Activated T-cell treated with anti-CD3 and anti-CD28 coated beads for 48 hours (primary cell): Measurements from ENCODE around the gene ZNF575.

Experiments
- DNase-seq: peaks from one replicate; pipeline ENCODE4 v3.0.0-alpha.2; 2020; ENCODE audit warnings: low read depth

The ZNF575 gene

GRCh38 chr19:43532962-43533545, at the start of gene ZNF575:
Gene ZNF575 (plus strand): TSS chr19:43533188. CDS start chr19:43534423, 1,235 bp downstream.
- peak; percentile 87 for DNase-seq

- no peak for DNase-seq
These were observed 49.7 kb upstream of the ZNF575 start for GRCh38 chr19:43483281-43483680.

- DNase-seq: no peak
These were observed 47.0 kb upstream of the ZNF575 start for GRCh38 chr19:43485951-43486350.

GRCh38 chr19:43486412-43486811, 46.6 kb upstream of the ZNF575 start:
- no peak for DNase-seq

- no peak for DNase-seq
These were observed 44.8 kb upstream of the ZNF575 start for GRCh38 chr19:43488179-43488578.

GRCh38 chr19:43489310-43489709, 43.7 kb upstream of the ZNF575 start:
- no peak for DNase-seq

- no peak for DNase-seq
These were observed 42.9 kb upstream of the ZNF575 start for GRCh38 chr19:43489979-43490599.

- no peak for DNase-seq
These were observed 42.2 kb upstream of the ZNF575 start for GRCh38 chr19:43490759-43491158.

- no peak for DNase-seq
These were observed 37.9 kb upstream of the ZNF575 start for GRCh38 chr19:43495082-43495481.

- DNase-seq: no peak
These were observed 36.0 kb upstream of the ZNF575 start for GRCh38 chr19:43496960-43497359.

- DNase-seq: no peak
These were observed 34.6 kb upstream of the ZNF575 start for GRCh38 chr19:43498233-43498842.

GRCh38 chr19:43499042-43499441, 33.9 kb upstream of the ZNF575 start:
- no peak for DNase-seq

GRCh38 chr19:43501661-43502418, 31.1 kb upstream of the ZNF575 start:
- no peak for DNase-seq

GRCh38 chr19:43502419-43502976, 30.5 kb upstream of the ZNF575 start:
- no peak for DNase-seq

- DNase-seq: peak; percentile 99
These were observed 29.2 kb upstream of the ZNF575 start for GRCh38 chr19:43503501-43504425.

- DNase-seq: no peak
These were observed 28.4 kb upstream of the ZNF575 start, which contains the start of gene PHLDB3 for GRCh38 chr19:43504426-43505185. Gene PHLDB3 (minus strand): TSS chr19:43504746. CDS start chr19:43504118, 628 bp downstream.

GRCh38 chr19:43505186-43505456, 27.9 kb upstream of the ZNF575 start:
- no peak for DNase-seq

- no peak for DNase-seq
These were observed 27.0 kb upstream of the ZNF575 start for GRCh38 chr19:43505941-43506340.

- DNase-seq: no peak
These were observed 26.4 kb upstream of the ZNF575 start for GRCh38 chr19:43506629-43507028.

- DNase-seq: no peak
These were observed 25.1 kb upstream of the ZNF575 start for GRCh38 chr19:43507880-43508279.

GRCh38 chr19:43510713-43511112, 22.3 kb upstream of the ZNF575 start:
- DNase-seq: no peak
